B cell (primary cell): ENCODE data around the gene EIF4ENIF1.

Source experiments
- EZH2 ChIP-seq: IDR thresholded peaks from 2 replicates; pipeline ENCODE4 v1.6.1; 2012; ENCODE audit warnings: borderline replicate concordance, low read depth, mild to moderate bottlenecking, moderate library complexity, low read length; ENCODE audit not compliant: insufficient read depth, poor library complexity, severe bottlenecking
- TF ChIP-seq, protein P1 (sequence below): fragments of 200-600 bp; IDR thresholded peaks from one replicate; pipeline ENCODE4 v1.8.0; 2022; ENCODE audit warnings: antibody characterized with exemption, mild to moderate bottlenecking

DNA sequence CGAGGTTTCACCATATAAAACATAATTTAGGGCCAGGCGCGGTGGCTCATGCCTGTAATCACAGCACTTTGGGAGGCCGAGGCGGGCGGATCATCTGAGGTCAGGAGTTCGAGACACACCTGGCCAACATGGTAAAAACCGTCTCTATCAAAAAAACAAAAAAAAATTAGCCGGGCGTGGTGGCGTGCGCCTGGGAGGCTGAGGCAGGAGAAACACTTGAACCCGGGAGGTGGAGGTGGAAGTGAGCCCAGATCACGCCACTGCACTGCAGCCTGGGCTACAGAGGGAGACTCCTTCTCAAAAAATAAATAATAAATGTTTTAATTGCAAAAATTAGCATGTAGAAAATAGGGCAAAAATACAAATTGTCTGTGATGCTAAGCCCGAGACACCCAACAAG lies 5.7 kb upstream of the EIF4ENIF1 start:
- TF ChIP-seq, protein P1, sequence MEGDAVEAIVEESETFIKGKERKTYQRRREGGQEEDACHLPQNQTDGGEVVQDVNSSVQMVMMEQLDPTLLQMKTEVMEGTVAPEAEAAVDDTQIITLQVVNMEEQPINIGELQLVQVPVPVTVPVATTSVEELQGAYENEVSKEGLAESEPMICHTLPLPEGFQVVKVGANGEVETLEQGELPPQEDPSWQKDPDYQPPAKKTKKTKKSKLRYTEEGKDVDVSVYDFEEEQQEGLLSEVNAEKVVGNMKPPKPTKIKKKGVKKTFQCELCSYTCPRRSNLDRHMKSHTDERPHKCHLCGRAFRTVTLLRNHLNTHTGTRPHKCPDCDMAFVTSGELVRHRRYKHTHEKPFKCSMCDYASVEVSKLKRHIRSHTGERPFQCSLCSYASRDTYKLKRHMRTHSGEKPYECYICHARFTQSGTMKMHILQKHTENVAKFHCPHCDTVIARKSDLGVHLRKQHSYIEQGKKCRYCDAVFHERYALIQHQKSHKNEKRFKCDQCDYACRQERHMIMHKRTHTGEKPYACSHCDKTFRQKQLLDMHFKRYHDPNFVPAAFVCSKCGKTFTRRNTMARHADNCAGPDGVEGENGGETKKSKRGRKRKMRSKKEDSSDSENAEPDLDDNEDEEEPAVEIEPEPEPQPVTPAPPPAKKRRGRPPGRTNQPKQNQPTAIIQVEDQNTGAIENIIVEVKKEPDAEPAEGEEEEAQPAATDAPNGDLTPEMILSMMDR: no peak
- TF ChIP-seq EZH2: no peak
